ENCODE data around the gene LILRA5.
"Not testable (repeated sequence)": the region's sequence is repeated elsewhere in the genome, so short reads cannot be mapped to it uniquely, and the experiment has no call there.

The LILRA5 gene

GRCh38 chr19:54274516-54274915 lies 38.5 kb downstream of the LILRA5 start:
- DNase-seq (ENCODE audit: low read depth in 2 of 2) = not testable (repeated sequence)

- no peak for DNase-seq (ENCODE audit: low read depth in 2 of 2)
Observed at GRCh38 chr19:54273821-54274220, 39.1 kb downstream of the LILRA5 start.

GRCh38 chr19:54272181-54272580 lies 40.8 kb downstream of the LILRA5 start:
- DNase-seq (ENCODE audit: low read depth in 2 of 2) = not testable (repeated sequence)

- not testable (repeated sequence) for DNase-seq (ENCODE audit: low read depth in 2 of 2)
Observed at GRCh38 chr19:54271587-54271986, 41.4 kb downstream of the LILRA5 start.

GRCh38 chr19:54271106-54271505 lies 41.9 kb downstream of the LILRA5 start:
- no peak for DNase-seq (ENCODE audit: low read depth in 2 of 2)

GRCh38 chr19:54268936-54269335 lies 44.0 kb downstream of the LILRA5 start:
- DNase-seq (ENCODE audit: low read depth in 2 of 2) = no peak

- peak; percentile 13 to 43 for DNase-seq (ENCODE audit: low read depth in 2 of 2)
Observed at GRCh38 chr19:54266133-54266532, 46.8 kb downstream of the LILRA5 start.

- DNase-seq (ENCODE audit: low read depth in 2 of 2) = no peak
Observed at GRCh38 chr19:54262470-54262869, 50.5 kb downstream of the LILRA5 start.

GRCh38 chr19:54262066-54262465 lies 50.9 kb downstream of the LILRA5 start:
- no peak for DNase-seq (ENCODE audit: low read depth in 2 of 2)

GRCh38 chr19:54257116-54257480 lies 55.9 kb downstream of the LILRA5 start, which contains the start of gene LILRB5:
Gene LILRB5 (minus strand): TSS chr19:54257273. CDS start chr19:54257193, 80 bp downstream.
- DNase-seq (ENCODE audit: low read depth in 2 of 2) = no peak

Measured in stimulated activated CD8-positive, alpha-beta memory T cell treated with anti-CD3 and anti-CD28 coated beads, Interleukin-15, amount 100 ng/mL, for 4 hours (primary cell).